ENCODE measurements around the gene IKZF3. TPM values are rescaled to one million over a fixed set of nuclear protein-coding genes. Genes with fewer than 3 reads are reported as not detected.
"Not testable (repeated sequence)": the region's sequence is repeated elsewhere in the genome, so short reads cannot be mapped to it uniquely, and the experiment has no call there.

IKZF3 gene
- total and polyA plus RNA-seq, 4 donors, result 1.0 to 3.9 (median 2.6) TPM

DNA sequence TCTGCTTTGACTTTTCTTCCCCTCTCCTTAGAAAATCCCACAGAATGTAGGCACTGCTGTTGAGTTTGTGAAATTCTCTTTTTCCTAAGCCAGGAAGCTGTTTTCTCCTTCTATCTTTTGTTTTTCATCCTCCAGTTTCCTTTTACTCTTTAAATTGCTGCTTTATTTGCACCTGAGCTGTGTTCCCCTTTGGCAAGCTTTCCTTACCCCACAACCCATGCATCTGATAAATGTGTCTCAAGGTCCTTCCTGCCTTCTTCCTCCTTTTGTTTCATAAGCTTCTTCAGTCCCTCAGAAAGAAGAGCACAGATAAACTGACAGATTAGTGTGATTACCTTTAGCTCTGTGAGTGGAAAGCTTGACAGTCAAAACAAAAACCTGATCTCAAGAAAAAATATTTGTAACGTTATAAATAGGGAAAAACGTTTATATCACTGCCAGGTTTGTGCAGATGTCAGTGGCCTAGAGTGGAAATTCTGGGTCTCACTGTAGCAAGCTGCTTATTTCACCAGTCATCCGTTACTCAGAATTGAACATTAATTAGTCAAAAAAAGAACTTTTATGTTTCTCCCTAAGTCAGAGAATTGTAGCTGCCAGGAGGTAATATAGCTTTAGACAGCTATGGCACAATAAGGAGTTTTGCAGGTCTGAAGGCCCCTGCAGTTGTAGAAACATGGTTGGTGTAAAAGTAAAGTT, 30.7 kb upstream of the IKZF3 start:
- H3K27me3 ChIP-seq (ENCODE audit: control insufficient read depth in 3 of 3, insufficient read depth in 3 of 3, low read length in 2 of 3), result no peaks in the 10 kb centered on the region
- no peak overlapping the region for H3K27ac ChIP-seq (ENCODE audit: low read depth in 1 of 2, low read length in 1 of 2)
- ATAC-seq (ENCODE audit: insufficient read depth, low FRiP score) (no peak), DNase-seq (no peak)
- no peak overlapping the region for H3K4me3 ChIP-seq
- WGBS, 2 donors, result 23 to 32% methylated on average over 3 of the region's 3 CpGs
- TF ChIP-seq, protein P1, sequence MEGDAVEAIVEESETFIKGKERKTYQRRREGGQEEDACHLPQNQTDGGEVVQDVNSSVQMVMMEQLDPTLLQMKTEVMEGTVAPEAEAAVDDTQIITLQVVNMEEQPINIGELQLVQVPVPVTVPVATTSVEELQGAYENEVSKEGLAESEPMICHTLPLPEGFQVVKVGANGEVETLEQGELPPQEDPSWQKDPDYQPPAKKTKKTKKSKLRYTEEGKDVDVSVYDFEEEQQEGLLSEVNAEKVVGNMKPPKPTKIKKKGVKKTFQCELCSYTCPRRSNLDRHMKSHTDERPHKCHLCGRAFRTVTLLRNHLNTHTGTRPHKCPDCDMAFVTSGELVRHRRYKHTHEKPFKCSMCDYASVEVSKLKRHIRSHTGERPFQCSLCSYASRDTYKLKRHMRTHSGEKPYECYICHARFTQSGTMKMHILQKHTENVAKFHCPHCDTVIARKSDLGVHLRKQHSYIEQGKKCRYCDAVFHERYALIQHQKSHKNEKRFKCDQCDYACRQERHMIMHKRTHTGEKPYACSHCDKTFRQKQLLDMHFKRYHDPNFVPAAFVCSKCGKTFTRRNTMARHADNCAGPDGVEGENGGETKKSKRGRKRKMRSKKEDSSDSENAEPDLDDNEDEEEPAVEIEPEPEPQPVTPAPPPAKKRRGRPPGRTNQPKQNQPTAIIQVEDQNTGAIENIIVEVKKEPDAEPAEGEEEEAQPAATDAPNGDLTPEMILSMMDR (IDR thresholded peaks at IDR 0.05; ENCODE audit: control extremely low read depth, extremely low read depth), result no peak
- no peaks in the 10 kb centered on the region for H3K4me1 ChIP-seq (ENCODE audit: control insufficient read depth in 5 of 5, insufficient read depth in 5 of 5, low read length in 5 of 5)
- no peaks in the 10 kb centered on the region for H3K36me3 ChIP-seq (ENCODE audit: control insufficient read depth in 4 of 4, insufficient read depth in 4 of 4, low read length in 4 of 4)
- no peak overlapping the region for H3K9ac ChIP-seq (ENCODE audit: insufficient read depth in 1 of 2, low read length in 2 of 2)
- no peaks in the 10 kb centered on the region for H3K9me3 ChIP-seq (ENCODE audit: control insufficient read depth in 4 of 4, insufficient read depth in 3 of 4, low read length in 3 of 4)

DNA sequence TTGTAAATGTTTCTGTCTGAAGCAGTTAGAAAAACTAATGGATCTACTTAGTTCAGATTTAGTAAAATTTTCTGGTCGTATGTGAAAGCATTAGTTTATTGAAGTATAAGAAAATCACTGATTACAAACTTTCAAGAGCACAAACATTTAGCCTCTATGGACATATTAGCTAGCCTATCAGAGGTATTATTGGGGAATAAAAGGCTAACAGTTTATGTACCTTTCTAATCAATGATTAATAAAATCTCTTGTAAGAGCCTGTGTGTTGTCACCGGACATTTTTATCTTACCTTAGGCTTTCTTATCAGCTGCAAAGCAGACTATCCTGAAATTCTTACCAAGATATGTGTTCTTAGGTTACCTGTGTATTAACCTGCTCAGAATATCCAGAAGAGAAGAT, 25.1 kb upstream of the IKZF3 start:
- ATAC-seq (ENCODE audit: insufficient read depth, low FRiP score), result no peak
- no peaks in the 10 kb centered on the region for H3K9me3 ChIP-seq (ENCODE audit: control insufficient read depth in 4 of 4, insufficient read depth in 3 of 4, low read length in 3 of 4)
- DNase-seq, result no peak
- no peak overlapping the region for H3K27ac ChIP-seq (ENCODE audit: low read depth in 1 of 2, low read length in 1 of 2)
- no peak overlapping the region for H3K4me3 ChIP-seq
- no peaks in the 10 kb centered on the region for H3K27me3 ChIP-seq (ENCODE audit: control insufficient read depth in 3 of 3, insufficient read depth in 3 of 3, low read length in 2 of 3)
- WGBS, 2 donors, result 43 to 64% methylated on average over 2 of the region's 2 CpGs
- no peaks in the 10 kb centered on the region for H3K4me1 ChIP-seq (ENCODE audit: control insufficient read depth in 5 of 5, insufficient read depth in 5 of 5, low read length in 5 of 5)
- TF ChIP-seq, protein P1 (IDR thresholded peaks at IDR 0.05; ENCODE audit: control extremely low read depth, extremely low read depth), result no peak
- H3K36me3 ChIP-seq (ENCODE audit: control insufficient read depth in 4 of 4, insufficient read depth in 4 of 4, low read length in 4 of 4), result no peaks in the 10 kb centered on the region
- H3K9ac ChIP-seq (ENCODE audit: insufficient read depth in 1 of 2, low read length in 2 of 2), result no peak overlapping the region

DNA sequence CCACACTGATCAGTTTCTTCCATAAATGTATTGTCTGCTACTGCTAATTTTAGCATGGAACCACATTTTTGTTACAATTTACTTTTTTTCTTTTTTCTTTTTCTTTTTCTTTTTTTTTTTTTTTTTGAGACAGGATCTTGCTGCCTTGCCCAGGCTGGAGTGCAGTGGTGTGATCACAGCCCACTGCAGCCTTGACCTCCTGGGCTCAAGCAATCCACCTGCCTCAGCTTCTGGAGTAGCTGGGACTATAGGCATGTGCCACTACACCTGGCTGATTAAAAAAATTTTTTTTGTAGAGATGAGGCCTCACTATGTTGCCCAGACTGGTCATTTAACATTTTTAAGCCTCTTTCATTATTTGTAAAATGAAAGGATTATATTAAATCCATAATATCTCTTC, 23.0 kb upstream of the IKZF3 start:
- H3K27ac ChIP-seq (ENCODE audit: low read depth in 1 of 2, low read length in 1 of 2), result no peak overlapping the region
- TF ChIP-seq, protein P1 (IDR thresholded peaks at IDR 0.05; ENCODE audit: control extremely low read depth, extremely low read depth), result no peak
- ATAC-seq (ENCODE audit: insufficient read depth, low FRiP score), result no peak
- no peak for DNase-seq
- no peak overlapping the region for H3K4me3 ChIP-seq
- H3K4me1 ChIP-seq (ENCODE audit: control insufficient read depth in 5 of 5, insufficient read depth in 5 of 5, low read length in 5 of 5), result no peaks in the 10 kb centered on the region
- H3K9ac ChIP-seq (ENCODE audit: insufficient read depth in 1 of 2, low read length in 2 of 2), result no peak overlapping the region
- no peaks in the 10 kb centered on the region for H3K9me3 ChIP-seq (ENCODE audit: control insufficient read depth in 4 of 4, insufficient read depth in 3 of 4, low read length in 3 of 4)
- no peaks in the 10 kb centered on the region for H3K27me3 ChIP-seq (ENCODE audit: control insufficient read depth in 3 of 3, insufficient read depth in 3 of 3, low read length in 2 of 3)
- no peaks in the 10 kb centered on the region for H3K36me3 ChIP-seq (ENCODE audit: control insufficient read depth in 4 of 4, insufficient read depth in 4 of 4, low read length in 4 of 4)

DNA sequence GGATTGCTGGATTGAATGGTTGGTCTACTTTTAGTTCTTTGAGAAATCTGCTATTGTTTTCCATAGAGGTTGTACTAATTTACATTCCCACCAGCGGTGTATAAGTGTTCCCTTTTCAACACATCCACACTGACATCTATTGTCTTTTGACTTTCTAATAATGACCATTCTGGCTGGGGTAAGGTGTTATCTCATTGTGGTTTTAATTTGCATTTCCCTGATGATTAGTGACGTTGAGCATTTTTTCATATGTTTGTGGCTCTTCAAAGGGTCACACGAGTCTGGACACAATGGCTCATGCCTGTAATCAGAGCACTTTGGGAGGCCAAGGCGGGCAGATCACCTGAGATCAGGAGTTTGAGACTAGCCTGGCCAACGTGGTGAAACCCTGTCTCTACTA, 22.0 kb upstream of the IKZF3 start:
- H3K36me3 ChIP-seq (ENCODE audit: control insufficient read depth in 4 of 4, insufficient read depth in 4 of 4, low read length in 4 of 4); H3K4me3 ChIP-seq; H3K27me3 ChIP-seq (ENCODE audit: control insufficient read depth in 3 of 3, insufficient read depth in 3 of 3, low read length in 2 of 3); H3K4me1 ChIP-seq (ENCODE audit: control insufficient read depth in 5 of 5, insufficient read depth in 5 of 5, low read length in 5 of 5); H3K9me3 ChIP-seq (ENCODE audit: control insufficient read depth in 4 of 4, insufficient read depth in 3 of 4, low read length in 3 of 4); H3K27ac ChIP-seq (ENCODE audit: low read depth in 1 of 2, low read length in 1 of 2); ATAC-seq (ENCODE audit: insufficient read depth, low FRiP score); DNase-seq; H3K9ac ChIP-seq (ENCODE audit: insufficient read depth in 1 of 2, low read length in 2 of 2): not testable (repeated sequence)
- 69 to 77% methylated on average over 5 of the region's 5 CpGs for WGBS, 2 donors
